GM12875 (cell line): ENCODE results near the gene C3orf20.

ENCODE experiments used
- H3K4me3 ChIP-seq: one replicate; pipeline ENCODE4 v1.5.1; 2011; ENCODE audit warnings: low read depth, low read length, control low read depth
- CTCF ChIP-seq: IDR thresholded peaks from 2 replicates; pipeline ENCODE4 v1.5.1; 2011; ENCODE audit warnings: low read depth, mild to moderate bottlenecking, control low read depth, inconsistent platforms, low read length, moderate library complexity, borderline replicate concordance; ENCODE audit not compliant: insufficient read depth

Gene C3orf20

GRCh38 chr3:14818804-14819500, 144.0 kb downstream of the C3orf20 start, which contains the start of gene FGD5:
Gene FGD5, plus strand, starts transcription at chr3:14818962. Its CDS starts 110 bp downstream, at chr3:14819072.
- no peak for TF ChIP-seq CTCF
- no peak within 1 kb of the TSS for H3K4me3 ChIP-seq

- H3K4me3 ChIP-seq = no peak overlapping the region
- TF ChIP-seq CTCF = no peak
Measured at GRCh38 chr3:14819671-14820070, 144.7 kb downstream of the C3orf20 start.

GRCh38 chr3:14820156-14820555, 145.2 kb downstream of the C3orf20 start:
- TF ChIP-seq CTCF = no peak
- no peak overlapping the region for H3K4me3 ChIP-seq

GRCh38 chr3:14821151-14821550, 146.2 kb downstream of the C3orf20 start:
- no peak for TF ChIP-seq CTCF

GRCh38 chr3:14822134-14822533, 147.2 kb downstream of the C3orf20 start:
- TF ChIP-seq CTCF = no peak
- H3K4me3 ChIP-seq = no peak overlapping the region

More at GRCh38 chr3:14821151-14821550, 146.2 kb downstream of the C3orf20 start:
- no peak overlapping the region for H3K4me3 ChIP-seq
